Activated CD4-positive, alpha-beta T cell treated with anti-CD3 and anti-CD28 coated beads, Interleukin-2, amount 50 U/mL, for 48 hours (primary cell): ENCODE measurements around the gene PCIF1.
"Not testable (repeated sequence)": the region's sequence is repeated elsewhere in the genome, so short reads cannot be mapped to it uniquely, and the experiment has no call there.

Source experiments
- DNase-seq, 2 experiments: peaks; one replicate each; pipeline ENCODE4 v3.0.0-alpha.2; 2020

PCIF1 gene

GRCh38 chr20:45934586-45935415 lies at the start of gene PCIF1:
Gene PCIF1, plus strand, starts transcription at chr20:45934683. Its CDS starts 4,317 bp downstream, at chr20:45939000.
- peak; percentile 98 for DNase-seq

GRCh38 chr20:45886590-45887345 lies 47.7 kb upstream of the PCIF1 start:
- DNase-seq = no peak

- no peak for DNase-seq
Observed at GRCh38 chr20:45887346-45887715, 47.2 kb upstream of the PCIF1 start, which contains the start of gene SPATA25. Gene SPATA25, minus strand, starts transcription at chr20:45887622. Its CDS starts 32 bp downstream, at chr20:45887590.

- no peak for DNase-seq
Observed at GRCh38 chr20:45888681-45889080, 45.8 kb upstream of the PCIF1 start.

GRCh38 chr20:45890077-45890984 lies 44.2 kb upstream of the PCIF1 start:
- DNase-seq = peak; percentile 56 to 67

GRCh38 chr20:45890985-45891983 lies 43.2 kb upstream of the PCIF1 start, which contains the start of the genes CTSA and NEURL2:
Gene CTSA, plus strand, starts transcription at chr20:45891335. Its CDS starts 234 bp downstream, at chr20:45891569.
Gene NEURL2, minus strand, starts transcription at chr20:45891208. Its CDS starts 217 bp downstream, at chr20:45890991.
- DNase-seq = peak; percentile 86 to 90

- DNase-seq = no peak
Observed at GRCh38 chr20:45892049-45892825, 42.2 kb upstream of the PCIF1 start.

GRCh38 chr20:45892828-45893500 lies 41.5 kb upstream of the PCIF1 start:
- DNase-seq = peak; percentile 26 to 50

- no peak for DNase-seq
Observed at GRCh38 chr20:45893831-45894230, 40.7 kb upstream of the PCIF1 start.

- DNase-seq = no peak
Observed at GRCh38 chr20:45894797-45895196, 39.7 kb upstream of the PCIF1 start.

GRCh38 chr20:45896641-45897161 lies 37.8 kb upstream of the PCIF1 start:
- no peak for DNase-seq

- DNase-seq = no peak
Observed at GRCh38 chr20:45897289-45897688, 37.2 kb upstream of the PCIF1 start.

- DNase-seq = no peak
Observed at GRCh38 chr20:45897692-45898091, 36.8 kb upstream of the PCIF1 start.

- DNase-seq = no peak
Observed at GRCh38 chr20:45898285-45898684, 36.2 kb upstream of the PCIF1 start.

- no peak for DNase-seq
Observed at GRCh38 chr20:45899046-45899835, 35.2 kb upstream of the PCIF1 start.

- not testable (repeated sequence) for DNase-seq
Observed at GRCh38 chr20:45901332-45901731, 33.2 kb upstream of the PCIF1 start.

- DNase-seq = no peak
Observed at GRCh38 chr20:45902199-45902701, 32.2 kb upstream of the PCIF1 start.
